ENCODE measurements around the gene ATP1A4. TPM values are rescaled to one million over a fixed set of nuclear protein-coding genes. Genes with fewer than 3 reads are reported as not detected.

The ATP1A4 gene
- total RNA-seq (2014; rRNA removed; shearing (Covaris generic)): not detected in 2 replicates
- not detected in 2 replicates for polyA plus RNA-seq (2016; fragmentation: Nextera tagmentation; extraction: Ambion mirVana)

GRCh38 chr1:160151303-160151702 lies at the start of gene ATP1A4:
Gene ATP1A4, plus strand, starts transcription at chr1:160151603. Its CDS starts 438 bp downstream, at chr1:160152041.
- in situ Hi-C loops (cut with MboI): no loop called here

GRCh38 chr1:160101717-160102522 lies 49.5 kb upstream of the ATP1A4 start:
- no peaks in the 10 kb centered on the region for H3K9me3 ChIP-seq (ENCODE audit: low read depth)
- peak; percentile 19 for DNase-seq
- H3K27ac ChIP-seq: no peak overlapping the region
- no peak for TF ChIP-seq EZH2phosphoT487 (IDR thresholded peaks at IDR 0.05; ENCODE audit: insufficient read depth, low read depth)
- no peak for TF ChIP-seq EZH2 (IDR thresholded peaks at IDR 0.05; ENCODE audit: insufficient read depth, poor library complexity, severe bottlenecking)
- H3K4me1 ChIP-seq (ENCODE audit: insufficient read depth): peaks cover 22% of the 10 kb centered on the region; the same call in 1 of the 2 replicates
- H3K9ac ChIP-seq: peak overlapping the region; percentile 63; the same call in 1 of the 2 replicates
- H3K4me3 ChIP-seq: no peak overlapping the region
- H3K36me3 ChIP-seq (ENCODE audit: low read depth): no peaks in the 10 kb centered on the region
- H3K79me2 ChIP-seq (ENCODE audit: insufficient read depth): no peaks in the 10 kb centered on the region
- H2AFZ ChIP-seq: peak overlapping the region; percentile 81
- H4K20me1 ChIP-seq (ENCODE audit: insufficient read depth): no peaks in the 10 kb centered on the region
- peaks cover 23% of the 10 kb centered on the region; the same call in 1 of the 2 replicates for H3F3A ChIP-seq (ENCODE audit: insufficient read depth)
- H3K27me3 ChIP-seq (replicated peaks; ENCODE audit: insufficient read depth): no peaks in the 10 kb centered on the region
- 85 to 86% methylated on average over 9 of the region's 9 CpGs for WGBS, 2 experiments (ENCODE audit: low coverage in 1 of 2, low lambda C conversion rate in 2 of 2, missing lambda C conversion rate in 2 of 2)
- no peaks in the 10 kb centered on the region for H3K9me2 ChIP-seq (ENCODE audit: insufficient read depth)
- H3K4me2 ChIP-seq (ENCODE audit: unreplicated experiment): no peak overlapping the region
- in situ Hi-C loops (cut with MboI): no loop called here

More at GRCh38 chr1:160151303-160151702, at the start of gene ATP1A4:
- Histone ChIP-seq H3K9me3 (ENCODE audit: low read depth) (no peaks in the 10 kb centered on the region), H3K4me3 (no peak within 1 kb of the TSS), H3K27me3 (replicated peaks; ENCODE audit: insufficient read depth) (no peaks in the 10 kb centered on the region), H3K9me2 (ENCODE audit: insufficient read depth) (no peaks in the 10 kb centered on the region), H3K79me2 (ENCODE audit: insufficient read depth) (no peaks in the 10 kb centered on the region), H3K9ac (no peak within 1 kb of the TSS), H3K4me1 (ENCODE audit: insufficient read depth) (peaks cover 20% of the 10 kb centered on the region), H3F3A (ENCODE audit: insufficient read depth) (peaks cover 22% of the 10 kb centered on the region), H3K4me2 (ENCODE audit: unreplicated experiment) (no peak within 1 kb of the TSS), H2AFZ (no peak within 1 kb of the TSS), H3K27ac (peak within 1 kb of the TSS; percentile 91; the same call in 1 of the 2 replicates), H3K36me3 (ENCODE audit: low read depth) (no peaks in the 10 kb centered on the region), H4K20me1 (ENCODE audit: insufficient read depth) (no peaks in the 10 kb centered on the region)
- DNase-seq: no peak
- WGBS, 2 experiments (ENCODE audit: low coverage in 1 of 2, low lambda C conversion rate in 2 of 2, missing lambda C conversion rate in 2 of 2): 84 to 91% methylated on average over 6 of the region's 6 CpGs
- TF ChIP-seq EZH2 (IDR thresholded peaks at IDR 0.05; ENCODE audit: insufficient read depth, poor library complexity, severe bottlenecking) (no peak), EZH2phosphoT487 (IDR thresholded peaks at IDR 0.05; ENCODE audit: insufficient read depth, low read depth) (no peak)

GRCh38 chr1:160103658-160104408 lies 47.6 kb upstream of the ATP1A4 start:
- in situ Hi-C loops (cut with MboI): no loop called here
- WGBS, 2 experiments (ENCODE audit: low coverage in 1 of 2, low lambda C conversion rate in 2 of 2, missing lambda C conversion rate in 2 of 2): 80 to 81% methylated on average over 6 of the region's 6 CpGs

GRCh38 chr1:160104486-160104885 lies 46.9 kb upstream of the ATP1A4 start:
- H3K4me3 ChIP-seq: no peak overlapping the region
- peaks cover 13% of the 10 kb centered on the region; the same call in 1 of the 2 replicates for H3F3A ChIP-seq (ENCODE audit: insufficient read depth)
- in situ Hi-C loops (cut with MboI): no loop called here
- DNase-seq: no peak
- no peak overlapping the region for H2AFZ ChIP-seq
- no peaks in the 10 kb centered on the region for H3K27me3 ChIP-seq (replicated peaks; ENCODE audit: insufficient read depth)
- H3K9me2 ChIP-seq (ENCODE audit: insufficient read depth): no peaks in the 10 kb centered on the region
- H3K27ac ChIP-seq: no peak overlapping the region
- no peaks in the 10 kb centered on the region for H4K20me1 ChIP-seq (ENCODE audit: insufficient read depth)
- 93 to 99% methylated on average over 3 of the region's 3 CpGs for WGBS, 2 experiments (ENCODE audit: low coverage in 1 of 2, low lambda C conversion rate in 2 of 2, missing lambda C conversion rate in 2 of 2)
- H3K4me1 ChIP-seq (ENCODE audit: insufficient read depth): 0 out of 2 replicates have a peak, but pooled peaks cover 7% of the 10 kb centered on the region
- TF ChIP-seq EZH2 (IDR thresholded peaks at IDR 0.05; ENCODE audit: insufficient read depth, poor library complexity, severe bottlenecking) (no peak), EZH2phosphoT487 (IDR thresholded peaks at IDR 0.05; ENCODE audit: insufficient read depth, low read depth) (no peak)
- H3K9ac ChIP-seq: no peak overlapping the region
- no peak overlapping the region for H3K4me2 ChIP-seq (ENCODE audit: unreplicated experiment)
- no peaks in the 10 kb centered on the region for H3K9me3 ChIP-seq (ENCODE audit: low read depth)
- H3K36me3 ChIP-seq (ENCODE audit: low read depth): no peaks in the 10 kb centered on the region
- H3K79me2 ChIP-seq (ENCODE audit: insufficient read depth): no peaks in the 10 kb centered on the region

More at GRCh38 chr1:160103658-160104408, 47.6 kb upstream of the ATP1A4 start:
- Histone ChIP-seq H3K36me3 (ENCODE audit: low read depth) (no peaks in the 10 kb centered on the region), H3F3A (ENCODE audit: insufficient read depth) (peaks cover 19% of the 10 kb centered on the region; the same call in 1 of the 2 replicates), H3K9me2 (ENCODE audit: insufficient read depth) (no peaks in the 10 kb centered on the region), H4K20me1 (ENCODE audit: insufficient read depth) (no peaks in the 10 kb centered on the region), H3K9ac (no peak overlapping the region), H3K4me2 (ENCODE audit: unreplicated experiment) (no peak overlapping the region), H3K79me2 (ENCODE audit: insufficient read depth) (no peaks in the 10 kb centered on the region), H3K4me1 (ENCODE audit: insufficient read depth) (0 out of 2 replicates have a peak, but pooled peaks cover 11% of the 10 kb centered on the region), H3K9me3 (ENCODE audit: low read depth) (no peaks in the 10 kb centered on the region), H2AFZ (no peak overlapping the region), H3K4me3 (no peak overlapping the region), H3K27me3 (replicated peaks; ENCODE audit: insufficient read depth) (no peaks in the 10 kb centered on the region), H3K27ac (no peak overlapping the region)
- DNase-seq: no peak
- TF ChIP-seq EZH2 (IDR thresholded peaks at IDR 0.05; ENCODE audit: insufficient read depth, poor library complexity, severe bottlenecking) (no peak), EZH2phosphoT487 (IDR thresholded peaks at IDR 0.05; ENCODE audit: insufficient read depth, low read depth) (no peak)
